Anterior cingulate cortex (tissue), 58 donors: ENCODE results near the gene PSMG3.
A peak's percentile ranks its signal among the peaks of the same experiment; 100 is the strongest.

Source experiments
- DNase-seq, 58 donors: peaks; one replicate each; lab custom pipeline; 2025; lab: John Stamatoyannopoulos, UW

Gene PSMG3

DNA sequence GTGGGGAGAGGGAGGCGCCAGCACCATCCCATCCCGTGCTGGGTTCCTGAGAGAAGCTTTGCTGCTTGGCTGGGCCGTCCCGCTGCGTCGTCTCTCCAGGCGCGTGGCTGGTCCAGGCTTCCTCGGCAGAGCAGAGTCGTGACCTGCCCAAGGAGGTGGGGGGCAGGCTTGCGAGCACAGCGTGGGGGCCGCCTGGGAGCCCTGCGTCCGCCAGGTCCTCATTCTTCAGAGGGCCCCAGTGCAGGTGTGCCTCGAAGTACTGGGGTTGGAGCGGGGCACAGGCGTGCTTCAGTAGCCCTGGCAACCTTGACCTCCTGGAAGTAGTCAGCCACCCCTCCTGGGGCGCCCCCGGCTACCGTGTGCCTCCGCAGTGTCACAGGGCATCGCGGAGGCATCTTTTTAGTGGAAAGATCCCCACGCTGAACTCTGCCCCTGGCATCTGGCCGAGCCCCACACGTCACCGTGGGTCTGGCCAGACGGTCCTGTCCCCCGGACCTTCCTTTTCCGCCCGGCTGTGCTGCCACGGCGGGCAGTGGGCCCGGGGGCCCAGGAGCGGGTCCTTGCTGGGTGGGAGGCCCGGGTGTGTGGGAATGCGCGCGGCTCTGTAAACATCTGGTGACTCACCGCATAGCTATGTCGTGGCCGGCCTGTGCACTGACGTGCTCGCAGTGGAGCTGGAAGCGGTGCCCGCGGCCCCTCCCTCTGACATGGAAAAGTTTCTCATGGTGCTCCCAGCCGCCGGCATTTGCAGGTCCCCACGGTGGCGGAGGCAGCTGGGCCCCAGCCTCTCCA lies 32.9 kb downstream of the PSMG3 start:
- DNase-seq, result peak in 50 of 58 donors; percentile 7 to 94 (median 52)

DNA sequence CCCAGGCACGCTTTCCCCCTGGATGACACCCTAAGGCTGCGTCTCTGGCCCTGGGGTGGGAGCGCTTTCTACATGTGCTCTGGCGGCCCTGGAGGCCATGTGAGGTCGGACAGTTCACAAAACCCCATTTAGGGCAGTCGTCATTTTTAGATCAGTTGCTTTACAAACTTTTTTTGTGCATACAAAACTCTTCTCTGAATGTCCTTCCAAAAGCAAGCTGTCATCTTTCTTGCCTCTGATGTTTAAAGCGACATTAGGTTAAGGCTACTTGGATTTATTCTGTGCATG lies 33.4 kb downstream of the PSMG3 start:
- no peak for DNase-seq

DNA sequence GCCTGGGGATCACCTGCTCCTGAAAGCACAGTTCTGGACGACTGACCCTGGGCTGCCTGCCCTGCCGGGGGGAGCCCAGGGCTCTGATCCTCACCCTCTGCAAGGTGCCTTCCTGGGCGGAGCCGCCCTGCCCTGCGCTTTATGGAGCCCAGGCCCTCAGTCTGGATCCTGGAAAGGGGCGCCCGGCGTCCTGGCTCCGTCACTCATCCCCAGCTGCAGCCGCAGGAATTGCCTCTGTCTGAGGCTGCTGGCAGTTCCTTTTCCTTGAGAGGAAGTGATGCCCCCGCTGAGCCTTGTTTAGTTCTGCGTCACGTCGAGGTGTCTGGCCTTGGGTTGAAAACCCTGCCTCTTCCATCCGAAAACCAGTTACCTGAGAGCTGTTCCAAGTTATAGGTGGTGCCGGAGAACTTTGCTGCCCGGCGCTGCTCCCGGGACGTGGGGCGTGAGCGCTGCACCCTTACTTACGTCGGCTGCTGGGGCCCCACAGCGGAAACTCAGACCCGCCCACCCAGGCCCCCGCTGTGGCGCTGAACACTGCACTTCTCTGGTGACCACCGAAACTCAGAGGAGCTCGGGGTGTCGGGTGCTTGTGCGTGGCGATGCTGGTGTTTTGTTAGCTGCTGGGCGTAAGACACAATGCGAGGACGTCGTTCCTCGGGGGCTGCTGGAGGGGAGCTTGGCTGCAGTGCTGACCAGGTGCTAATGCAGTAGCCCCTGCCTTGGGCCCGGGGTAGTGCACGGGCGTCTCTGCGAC lies 34.0 kb downstream of the PSMG3 start:
- DNase-seq, result no peak

DNA sequence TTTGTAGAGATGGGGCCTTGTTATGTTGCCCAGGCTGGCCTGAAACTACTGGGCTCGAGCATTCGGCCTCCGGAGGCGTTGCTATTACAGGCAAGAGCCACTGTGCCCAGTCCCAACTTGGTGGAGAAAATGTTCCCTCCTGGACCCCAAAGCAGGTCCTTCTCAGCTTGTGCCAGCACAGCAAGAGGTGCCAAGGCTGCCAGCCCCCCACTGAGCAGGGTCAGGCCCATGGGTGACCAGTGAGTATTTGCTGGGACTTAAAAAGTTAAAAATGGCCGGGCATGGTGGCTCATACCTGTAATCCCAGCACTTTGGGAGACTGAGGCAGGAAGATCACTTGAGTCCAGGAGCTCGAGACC lies 34.8 kb downstream of the PSMG3 start:
- no peak for DNase-seq

DNA sequence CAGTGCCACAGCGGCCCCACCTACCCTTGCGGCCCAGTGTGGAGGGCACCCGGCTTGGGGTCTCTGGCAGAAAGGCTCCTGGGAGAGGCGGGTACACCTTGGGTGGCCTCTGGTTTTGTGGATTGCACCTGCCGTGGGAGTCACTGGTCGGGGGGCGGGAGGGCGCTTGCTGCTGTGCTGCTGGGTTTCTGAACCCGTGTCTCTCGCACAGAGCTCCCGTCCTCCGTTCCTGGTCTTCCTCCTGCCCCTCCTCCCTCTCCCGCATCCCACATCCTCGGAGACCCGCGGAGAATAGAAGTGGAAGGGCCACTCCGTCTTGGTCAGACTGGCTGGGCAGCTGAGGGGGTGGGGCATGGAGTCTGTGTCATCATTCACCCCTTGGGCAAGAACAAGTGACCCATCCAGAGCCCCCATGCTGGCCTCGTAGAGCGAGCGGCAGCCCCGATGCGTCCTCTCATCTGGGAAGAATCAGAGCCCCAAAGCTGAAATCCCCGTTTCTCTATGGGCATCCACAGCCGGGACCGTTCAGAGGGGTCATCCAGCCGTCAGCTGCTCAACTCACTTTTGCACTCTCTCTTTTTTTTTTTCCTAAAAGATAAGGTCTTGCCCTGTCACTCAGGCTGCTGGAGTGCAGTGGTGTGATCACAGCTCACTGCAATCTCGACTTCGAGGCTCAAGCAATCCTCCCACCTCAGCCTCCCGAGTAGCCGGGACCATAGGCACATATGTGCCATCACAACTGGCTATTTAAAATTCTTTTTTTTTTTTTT lies 35.3 kb downstream of the PSMG3 start:
- DNase-seq, result no peak

DNA sequence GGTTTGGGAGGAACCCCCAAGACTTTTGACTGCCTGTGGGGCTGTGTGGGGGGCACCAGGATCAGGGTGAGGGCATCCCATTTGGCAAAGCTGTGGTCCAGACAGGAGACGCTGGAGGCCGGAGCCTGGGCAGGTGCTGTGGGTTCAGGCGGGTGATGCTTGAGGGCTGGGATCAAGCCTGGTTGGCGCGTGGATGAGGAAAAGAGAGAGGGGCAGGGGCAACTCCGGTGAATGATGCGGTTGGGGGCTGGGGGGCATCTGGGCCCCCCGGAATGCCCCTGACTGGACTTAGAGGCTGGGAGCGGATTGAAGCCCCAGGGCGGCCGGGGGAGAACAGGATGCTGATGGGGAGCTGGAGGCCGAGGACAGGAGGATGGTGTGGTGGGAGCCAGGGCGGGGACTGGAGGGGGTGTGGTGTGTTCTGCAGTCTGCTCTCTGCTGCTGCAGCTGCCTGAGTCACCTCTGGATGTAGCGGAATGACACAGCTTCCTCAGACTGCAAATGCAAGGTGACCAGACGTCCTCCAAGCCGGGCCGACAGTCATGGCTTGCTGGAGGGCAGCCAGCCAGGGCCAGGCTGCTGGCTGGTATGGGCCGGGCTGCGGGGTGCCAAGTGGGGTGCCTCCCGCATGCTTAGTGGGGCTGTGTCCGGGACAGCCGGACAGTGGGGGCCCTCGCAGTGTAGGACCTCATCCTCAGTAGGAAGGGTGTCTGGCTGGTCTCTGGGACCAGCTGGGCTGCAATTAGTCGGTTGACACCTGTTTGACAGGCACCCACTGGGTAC lies 36.1 kb downstream of the PSMG3 start:
- DNase-seq, result peak in 1 of 58 donors; percentile 25

DNA sequence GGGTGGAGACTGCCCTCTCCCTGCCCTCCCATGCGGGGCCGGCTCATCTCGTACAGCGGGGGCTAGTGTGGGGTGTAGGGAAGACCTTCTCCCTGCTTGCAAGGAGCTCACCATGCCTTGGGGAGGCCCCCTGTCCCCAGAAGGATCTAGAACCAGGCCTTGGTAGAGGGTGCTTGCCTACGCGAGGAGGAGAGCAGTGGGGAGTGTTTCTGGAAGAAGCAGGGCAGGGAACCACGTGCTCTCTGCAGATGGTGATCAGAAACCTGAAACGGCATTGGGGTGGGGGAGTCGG lies 36.6 kb downstream of the PSMG3 start:
- DNase-seq, result no peak

DNA sequence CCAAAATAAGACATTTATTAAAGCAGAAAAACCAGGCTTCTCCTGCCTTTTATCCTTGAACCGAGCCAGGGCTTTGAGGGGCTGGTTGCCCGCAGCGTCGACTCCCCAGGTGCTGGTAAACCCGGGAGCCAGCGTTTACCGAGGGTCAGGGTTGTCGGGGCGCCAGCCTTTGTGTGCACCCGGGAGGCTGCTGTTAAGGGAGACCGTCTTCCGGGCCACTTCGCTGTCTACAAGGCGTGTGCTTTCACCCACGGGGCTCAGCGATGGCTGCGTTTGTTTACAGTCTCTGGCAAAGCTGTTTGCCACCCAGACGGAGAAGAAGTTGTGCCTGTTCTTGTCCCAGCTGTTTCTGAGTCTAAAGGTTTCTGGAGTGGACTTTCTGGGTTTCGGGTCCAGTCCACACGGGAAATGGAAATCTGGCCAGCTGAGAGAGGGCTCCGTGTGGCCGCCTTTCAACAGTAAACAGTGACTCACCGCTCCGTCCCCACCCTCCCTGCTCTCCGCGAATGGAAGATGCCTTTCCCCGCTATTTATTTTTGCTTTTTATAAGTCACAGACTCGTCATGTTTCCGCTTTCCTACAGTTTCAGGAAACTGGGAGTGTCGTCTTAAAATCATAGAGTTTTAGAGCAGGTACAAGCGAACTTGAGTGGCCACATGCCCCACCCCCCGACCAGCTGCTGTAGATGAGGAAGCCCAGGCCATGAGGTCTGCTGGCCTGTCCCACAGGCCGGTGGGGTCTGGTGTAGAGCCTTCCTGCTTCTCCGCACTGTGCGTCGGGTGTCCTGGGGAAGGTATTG lies 37.2 kb downstream of the PSMG3 start:
- peak in 33 of 58 donors; percentile 17 to 73 (median 48) for DNase-seq

DNA sequence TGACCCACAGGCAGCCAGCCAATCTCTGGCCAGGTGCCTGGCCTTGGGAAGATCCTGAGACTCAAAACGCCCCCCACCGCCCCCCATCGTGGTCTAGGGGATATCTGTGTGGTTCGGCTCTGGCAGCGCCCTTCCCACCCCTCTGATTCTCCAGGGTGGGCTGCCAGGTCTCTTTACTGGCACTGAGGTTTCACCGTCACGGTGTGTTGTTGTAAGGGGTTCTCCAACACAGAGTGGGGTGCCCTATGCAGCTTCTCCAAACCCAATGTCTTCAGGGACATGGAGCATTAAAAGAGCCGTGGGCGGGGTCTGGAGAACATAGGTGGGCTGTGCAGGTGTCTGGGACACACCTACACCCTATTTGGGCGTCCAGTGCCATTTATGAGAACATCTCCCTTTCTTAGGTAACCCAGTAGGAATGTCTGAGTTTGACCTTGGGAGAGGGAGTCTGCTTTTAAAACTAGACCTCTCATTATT lies 37.8 kb downstream of the PSMG3 start:
- DNase-seq, result no peak

DNA sequence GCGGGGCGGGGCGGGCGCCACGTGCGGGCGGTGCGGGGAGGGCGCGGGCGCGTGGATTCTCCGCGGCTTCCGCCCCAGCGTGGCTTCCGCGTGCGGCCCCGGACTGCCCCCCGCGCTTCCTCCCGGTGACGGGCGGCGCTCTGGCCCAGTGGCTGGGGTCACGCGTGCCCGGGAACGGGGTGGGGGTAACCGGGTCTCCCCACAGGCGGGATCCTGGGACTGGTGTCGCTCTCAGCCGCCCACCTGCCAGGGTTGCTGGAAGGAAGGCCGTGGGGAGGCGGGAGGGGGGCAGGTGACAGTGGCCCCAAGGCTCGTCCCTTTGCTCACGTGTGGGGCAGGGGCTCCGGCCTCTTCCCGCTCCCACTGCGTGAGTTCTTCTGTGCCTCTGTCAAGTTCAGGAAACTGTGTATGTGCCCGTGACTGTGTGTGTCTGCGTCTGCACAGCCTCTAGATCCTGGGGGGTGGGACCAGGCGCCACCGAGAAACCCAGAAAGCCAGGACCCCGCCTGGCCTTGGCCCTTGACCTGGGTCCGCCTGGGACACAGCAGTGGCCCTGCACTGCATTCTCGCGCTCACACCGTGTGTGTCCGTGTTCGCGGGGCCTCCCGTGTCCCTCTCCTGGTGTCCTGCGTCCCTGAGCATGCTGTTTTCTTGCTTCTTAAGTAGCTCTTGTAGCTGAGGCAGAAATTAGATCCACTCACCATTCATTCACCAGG lies 38.4 kb downstream of the PSMG3 start:
- peak in 9 of 58 donors; percentile 14 to 54 (median 27) for DNase-seq

DNA sequence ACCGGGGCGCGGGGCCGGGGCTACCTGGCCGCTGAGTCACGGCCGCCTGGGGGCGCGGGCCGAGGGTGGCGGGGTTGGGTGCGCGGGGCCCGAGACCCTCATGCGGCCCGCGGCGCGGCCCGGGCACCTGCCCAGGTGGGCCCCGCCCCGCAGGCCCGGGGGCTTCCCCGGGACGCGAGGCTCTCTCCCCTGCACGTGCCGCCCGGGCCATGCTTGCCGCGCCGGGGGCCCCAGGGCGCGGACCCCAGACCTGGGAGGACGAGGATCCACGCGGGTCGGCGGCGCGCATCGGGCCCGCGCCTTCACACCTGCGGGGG lies 38.9 kb downstream of the PSMG3 start:
- DNase-seq, result no peak

DNA sequence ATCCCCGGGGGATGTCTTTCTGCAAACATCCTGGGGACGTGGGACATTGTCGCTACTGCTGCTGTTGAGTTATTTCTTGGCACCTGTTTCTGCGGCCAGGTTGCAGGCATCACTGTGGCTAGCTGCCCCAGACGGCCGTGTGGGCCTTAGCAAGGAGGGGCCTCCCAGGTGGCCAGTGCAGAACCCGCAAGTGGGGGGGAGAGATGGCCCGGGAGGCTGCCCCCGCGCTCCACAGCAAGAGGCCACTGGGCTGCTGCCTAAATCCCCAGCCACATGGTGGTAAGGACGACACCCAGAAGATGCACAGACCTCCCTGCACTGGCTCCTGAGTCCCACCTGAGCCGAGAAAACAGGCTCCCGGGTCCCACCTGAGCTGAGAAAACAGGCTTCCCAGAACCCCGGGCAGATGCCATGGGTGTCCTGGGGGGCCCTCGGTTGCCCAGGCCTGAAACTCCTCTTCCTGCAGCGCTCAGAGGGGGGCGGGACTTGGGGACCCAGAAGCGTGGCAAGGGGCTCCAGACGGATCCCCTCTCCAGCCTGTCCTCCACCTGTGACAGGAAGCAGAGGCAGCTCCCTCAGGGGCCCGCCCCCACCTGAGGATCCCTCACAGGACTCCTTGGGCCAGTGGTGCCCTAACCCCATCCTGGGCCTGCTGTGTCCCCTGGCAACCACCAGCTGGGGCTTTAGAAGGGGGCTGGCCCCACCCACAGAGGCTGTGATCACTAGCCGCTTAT lies 40.3 kb downstream of the PSMG3 start:
- no peak for DNase-seq

DNA sequence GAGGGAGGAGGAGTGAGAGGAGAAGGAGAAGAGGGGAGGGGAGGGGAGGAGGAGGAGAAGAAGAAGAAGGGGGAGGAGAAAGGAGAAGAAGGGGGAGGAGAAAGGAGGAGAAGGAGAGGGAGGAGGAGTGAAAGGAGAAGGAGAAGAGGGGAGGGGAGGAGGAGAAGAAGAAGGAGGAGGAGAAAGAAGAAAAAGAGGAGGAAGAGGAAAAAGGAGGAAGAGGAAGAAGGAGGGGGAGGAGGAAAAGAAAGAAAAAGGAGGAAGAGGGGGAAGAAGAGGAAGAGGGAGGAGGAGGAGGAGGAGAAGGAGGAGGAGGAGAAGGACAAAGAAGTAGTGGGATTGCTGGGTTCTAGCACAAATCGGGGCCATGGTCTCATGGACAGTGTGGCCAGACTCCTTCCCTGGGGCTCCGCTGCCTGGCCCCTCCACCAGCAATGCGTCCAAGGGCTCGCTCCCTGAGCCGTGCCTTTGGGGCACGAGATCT lies 43.5 kb downstream of the PSMG3 start:
- no peak for DNase-seq

DNA sequence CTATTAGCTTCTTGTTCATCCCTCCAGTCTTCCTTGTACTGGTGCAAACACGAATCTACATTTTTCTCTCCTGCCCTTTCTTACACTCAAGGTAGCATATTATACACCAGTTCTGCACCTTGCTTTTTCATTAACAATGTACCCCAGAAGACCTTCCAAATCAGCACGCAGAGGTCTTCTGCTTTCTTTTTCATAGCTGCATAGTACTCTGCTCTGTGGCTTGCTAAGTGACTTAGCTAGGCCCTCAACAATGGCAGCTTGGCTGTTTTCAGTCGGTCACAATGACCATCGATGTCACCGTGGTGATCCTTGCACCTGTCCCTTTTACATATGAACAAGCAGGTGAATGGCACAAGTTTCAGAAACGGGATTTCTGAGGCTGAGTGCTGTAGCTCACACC lies 44.4 kb downstream of the PSMG3 start:
- DNase-seq, result no peak

DNA sequence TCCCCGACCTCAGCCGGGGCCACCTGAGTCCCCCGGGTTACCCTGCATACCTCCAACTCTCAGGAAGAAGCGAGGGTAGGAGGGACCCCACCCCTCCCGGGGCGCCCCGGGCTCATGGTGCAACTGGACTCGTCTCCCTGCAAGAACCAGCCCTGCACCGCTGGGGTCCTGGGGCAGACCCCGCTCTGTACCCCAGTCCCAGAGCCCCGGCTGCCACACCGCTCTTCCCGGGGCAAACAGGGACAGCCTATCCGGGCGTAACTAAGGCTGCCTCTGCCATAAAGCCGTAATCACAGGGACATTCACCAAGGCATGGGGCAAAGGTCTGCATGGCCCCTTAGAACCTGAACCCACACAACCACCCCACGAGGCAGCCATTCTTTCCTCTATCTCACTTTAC lies 46.0 kb downstream of the PSMG3 start:
- DNase-seq, result no peak

DNA sequence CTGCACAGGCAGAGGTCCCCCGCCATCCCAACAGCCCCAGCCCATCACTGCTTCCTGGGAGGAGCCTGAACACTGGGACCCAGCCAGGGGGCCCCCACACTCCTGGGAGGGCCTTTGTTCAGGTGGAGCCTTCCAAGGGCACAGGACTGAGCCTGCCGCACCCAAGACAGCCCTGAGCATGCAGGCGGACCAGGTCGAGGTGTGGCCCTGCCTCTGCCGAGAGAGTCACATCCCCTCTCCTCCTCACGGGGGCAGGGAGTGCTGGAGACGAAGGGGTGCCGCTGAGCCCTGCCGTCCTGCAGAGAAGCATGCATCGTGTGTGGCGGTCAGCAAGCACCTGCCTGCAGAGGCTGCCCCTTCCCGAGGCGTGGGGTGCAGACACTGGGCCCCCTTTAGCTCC lies 46.6 kb downstream of the PSMG3 start:
- no peak for DNase-seq

DNA sequence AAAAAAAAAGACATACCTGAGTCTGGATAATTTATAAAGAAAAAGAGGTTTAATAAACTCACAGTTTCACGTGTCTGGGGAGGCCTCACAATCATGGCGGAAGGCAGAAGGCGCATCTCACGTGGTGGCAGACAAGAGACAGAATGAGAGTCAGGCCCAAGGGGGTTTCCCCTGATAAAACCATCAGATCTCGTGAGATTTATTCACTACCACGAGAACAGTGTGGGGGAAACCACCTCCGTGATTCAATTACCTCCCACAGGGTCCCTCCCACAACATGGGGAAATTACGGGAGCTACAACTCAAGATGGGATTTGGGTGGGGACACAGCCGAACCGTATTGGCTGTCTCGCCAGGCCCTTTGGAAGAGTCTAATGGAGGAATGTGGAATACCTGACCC lies 48.4 kb downstream of the PSMG3 start:
- no peak for DNase-seq

DNA sequence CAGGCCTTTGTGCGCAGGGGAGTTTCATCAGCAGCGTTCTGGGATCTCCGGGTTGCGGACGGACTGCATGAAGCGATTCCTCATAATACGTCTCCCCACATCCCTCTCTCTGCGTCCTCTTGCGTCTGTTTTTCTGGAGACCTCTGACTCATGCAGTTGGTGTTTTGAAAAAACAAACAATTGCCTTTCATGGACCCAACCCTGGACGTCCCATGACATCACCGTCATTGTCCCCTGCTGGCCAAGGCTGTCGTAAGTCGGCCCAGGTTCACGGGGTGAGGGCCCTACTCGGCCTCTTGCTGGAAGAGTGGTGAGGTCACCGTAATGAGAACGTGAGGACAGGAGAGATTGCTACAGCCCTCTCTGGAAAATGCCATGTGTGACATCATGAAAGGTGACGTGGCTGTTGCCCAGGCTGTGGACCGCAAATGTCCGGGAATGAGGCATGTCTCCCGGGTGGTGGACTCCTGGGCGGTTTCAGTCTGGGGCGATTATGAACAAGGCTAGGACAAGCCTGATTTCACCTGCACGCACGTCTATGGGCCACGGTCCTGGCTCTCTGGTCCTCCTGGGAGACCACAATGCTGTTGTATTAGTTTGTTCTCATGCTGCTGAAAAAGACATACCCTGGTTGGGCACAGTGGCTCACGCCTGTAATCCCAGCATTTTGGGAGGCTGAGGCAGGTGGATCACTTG lies 49.1 kb downstream of the PSMG3 start:
- no peak for DNase-seq
